Trophoblast cell (in vitro differentiated cells and primary cell): ENCODE results near the gene THSD4.
A peak's percentile ranks its signal among the peaks of the same experiment; 100 is the strongest.

ENCODE experiments used
- DNase-seq, 2 donors: peaks; one replicate each; pipeline ENCODE4 v3.0.0-alpha.2; 2016
- H2AFZ ChIP-seq: 2 replicates; pipeline ENCODE4 v1.6.1; 2013; ENCODE audit warnings: low read length, moderate library complexity, mild to moderate bottlenecking; ENCODE audit not compliant: insufficient read depth, poor library complexity
- H2AK5ac ChIP-seq: 2 replicates; pipeline ENCODE4 v1.6.1; 2013; ENCODE audit warnings: mild to moderate bottlenecking, low read length
- H2BK120ac ChIP-seq: 2 replicates; pipeline ENCODE4 v1.6.1; 2013; ENCODE audit warnings: low read length, mild to moderate bottlenecking, moderate library complexity; ENCODE audit not compliant: insufficient read depth, poor library complexity
- H2BK12ac ChIP-seq: 2 replicates; pipeline ENCODE4 v1.6.1; 2013; ENCODE audit warnings: mild to moderate bottlenecking, low read length, moderate library complexity
- H2BK5ac ChIP-seq: 2 replicates; pipeline ENCODE4 v1.6.1; 2013; ENCODE audit warnings: low read length, low read depth, moderate library complexity, mild to moderate bottlenecking; ENCODE audit not compliant: poor library complexity
- H3K14ac ChIP-seq: 2 replicates; pipeline ENCODE4 v1.6.1; 2013; ENCODE audit warnings: mild to moderate bottlenecking, low read length
- H3K18ac ChIP-seq: 2 replicates; pipeline ENCODE4 v1.6.1; 2013; ENCODE audit warnings: mild to moderate bottlenecking, low read length
- H3K23ac ChIP-seq: 2 replicates; pipeline ENCODE4 v1.6.1; 2013; ENCODE audit warnings: low read length
- H3K27ac ChIP-seq: 2 replicates; pipeline ENCODE4 v1.5.1; 2013; ENCODE audit warnings: low read depth, mild to moderate bottlenecking, inconsistent platforms, low read length, moderate library complexity
- H3K27me3 ChIP-seq: 2 replicates; pipeline ENCODE4 v1.6.1; 2013; ENCODE audit warnings: inconsistent platforms, mild to moderate bottlenecking, low read length, moderate library complexity; ENCODE audit not compliant: insufficient read depth
- H3K36me3 ChIP-seq, 2 experiments: 1 replicate in 1 of 2; 2 replicates in 1 of 2; pipeline ENCODE4 v1.6.1; 2013; ENCODE audit warnings: low read length in 2 of 2, mild to moderate bottlenecking in 2 of 2, moderate library complexity in 1 of 2; ENCODE audit not compliant: insufficient read depth in 2 of 2, control insufficient read depth in 1 of 2
- H3K4ac ChIP-seq: 2 replicates; pipeline ENCODE4 v1.6.1; 2013; ENCODE audit warnings: low read depth, mild to moderate bottlenecking, low read length, moderate library complexity
- H3K4me1 ChIP-seq, 2 experiments: 1 replicate in 1 of 2; 2 replicates in 1 of 2; pipeline ENCODE4 v1.6.1; 2013; ENCODE audit warnings: low read length in 2 of 2, mild to moderate bottlenecking in 2 of 2, moderate library complexity in 1 of 2; ENCODE audit not compliant: insufficient read depth in 2 of 2, control insufficient read depth in 1 of 2
- H3K4me2 ChIP-seq: 2 replicates; pipeline ENCODE4 v1.6.1; 2013; ENCODE audit warnings: inconsistent platforms, mild to moderate bottlenecking, low read length, moderate library complexity
- H3K4me3 ChIP-seq: 2 replicates; pipeline ENCODE4 v1.5.1; 2013; ENCODE audit warnings: mild to moderate bottlenecking, low read depth, low read length, inconsistent platforms
- H3K79me1 ChIP-seq: one replicate; pipeline ENCODE4 v1.6.1; 2013; ENCODE audit warnings: low read length
- H3K79me2 ChIP-seq: 2 replicates; pipeline ENCODE4 v1.6.1; 2013; ENCODE audit warnings: low read length, mild to moderate bottlenecking; ENCODE audit not compliant: control insufficient read depth, insufficient read depth, poor library complexity
- H3K9ac ChIP-seq: 2 replicates; pipeline ENCODE4 v1.6.1; 2013; ENCODE audit warnings: mild to moderate bottlenecking, low read length
- H3K9me3 ChIP-seq: 2 replicates; pipeline ENCODE4 v1.6.1; 2013; ENCODE audit warnings: low read depth, mild to moderate bottlenecking, control low read depth, inconsistent platforms, low read length; ENCODE audit not compliant: insufficient read depth
- H4K12ac ChIP-seq: 2 replicates; pipeline ENCODE4 v1.6.1; 2013; ENCODE audit warnings: low read depth, mild to moderate bottlenecking, low read length, moderate library complexity
- H4K8ac ChIP-seq: 2 replicates; pipeline ENCODE4 v1.6.1; 2013; ENCODE audit warnings: low read depth, mild to moderate bottlenecking, low read length, moderate library complexity
- H4K91ac ChIP-seq: one replicate; pipeline ENCODE4 v1.6.1; 2013; ENCODE audit warnings: low read depth, mild to moderate bottlenecking, low read length, moderate library complexity
- WGBS: extraction: QIAGEN DNeasy Blood & Tissue Kit; methylation state at CpG from one replicate; pipeline ENCODE4 v1.1.7; 2013; ENCODE audit warnings: missing lambda C conversion rate; ENCODE audit not compliant: insufficient read length, insufficient coverage; ENCODE audit errors: extremely low coverage; 5-methylcytosine and 5-hydroxymethylcytosine counted together

THSD4 gene

DNA sequence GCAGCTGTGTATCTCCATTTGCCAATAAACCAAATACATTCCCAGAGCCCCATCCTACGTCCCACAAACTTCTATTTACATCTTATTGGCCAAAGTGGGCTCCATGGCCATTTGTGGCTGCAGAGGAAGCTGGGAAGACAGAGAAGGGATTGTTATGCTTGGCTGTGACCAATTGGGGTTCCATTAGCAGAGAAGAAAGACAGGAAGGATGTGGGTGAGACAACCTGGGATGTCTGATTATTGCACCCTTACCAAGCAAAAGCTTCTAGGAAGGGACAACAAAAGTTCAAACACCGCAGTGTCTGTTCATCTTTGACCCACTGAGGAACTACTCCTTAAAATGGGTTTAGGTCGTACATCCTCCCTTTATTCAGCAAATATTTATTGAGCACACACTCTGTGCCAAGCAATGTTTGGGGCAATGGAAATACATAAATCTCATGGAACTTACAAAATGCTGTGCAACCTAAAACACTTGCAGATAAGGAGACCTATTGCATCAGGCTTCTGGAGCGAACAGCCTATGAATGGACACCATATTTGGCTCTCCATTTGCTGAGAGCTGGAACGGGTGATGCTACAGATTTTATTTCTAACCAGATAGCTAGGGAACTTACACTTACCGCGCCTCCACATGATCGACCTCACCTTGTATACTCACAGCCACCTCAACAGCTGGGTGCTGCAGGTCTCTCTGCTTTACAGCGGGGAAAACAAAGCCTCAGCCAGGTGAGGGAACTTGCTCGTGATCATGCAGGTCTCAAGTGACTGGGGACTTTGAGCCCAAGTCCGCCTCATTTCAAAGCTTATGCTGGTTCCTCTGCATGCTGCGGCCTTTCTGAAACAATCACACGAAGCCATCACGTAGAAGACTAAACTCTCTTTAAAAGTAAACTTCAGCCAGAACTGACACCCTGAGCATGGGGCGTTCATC lies 673.6 kb downstream of the THSD4 start:
- Histone ChIP-seq H3K27me3 (no peaks in the 10 kb centered on the region), H3K27ac (no peak overlapping the region), H3K23ac (no peak overlapping the region), H3K4me2 (no peak overlapping the region), H3K4me3 (no peak overlapping the region), H2BK5ac (no peak overlapping the region), H2BK12ac (no peak overlapping the region), H3K9ac (no peak overlapping the region), H4K91ac (no peak overlapping the region), H4K8ac (no peak overlapping the region), H2AFZ (no peak overlapping the region), H3K18ac (no peak overlapping the region), H2AK5ac (no peak overlapping the region), H2BK120ac (no peak overlapping the region), H3K79me1 (peaks cover 6% of the 10 kb centered on the region), H3K9me3 (peaks cover 3% of the 10 kb centered on the region), H3K4me1 (peaks cover 5 to 12% of the 10 kb centered on the region in 2 experiments), H3K79me2 (peaks cover 1% of the 10 kb centered on the region), H4K12ac (no peak overlapping the region), H3K36me3 (no peaks in the 10 kb centered on the region), H3K4ac (no peak overlapping the region), H3K14ac (no peak overlapping the region)
- peak in 1 of 2 donors; percentile 19 for DNase-seq
- no CpG with 5 or more reads among the region's 15 CpGs for WGBS

DNA sequence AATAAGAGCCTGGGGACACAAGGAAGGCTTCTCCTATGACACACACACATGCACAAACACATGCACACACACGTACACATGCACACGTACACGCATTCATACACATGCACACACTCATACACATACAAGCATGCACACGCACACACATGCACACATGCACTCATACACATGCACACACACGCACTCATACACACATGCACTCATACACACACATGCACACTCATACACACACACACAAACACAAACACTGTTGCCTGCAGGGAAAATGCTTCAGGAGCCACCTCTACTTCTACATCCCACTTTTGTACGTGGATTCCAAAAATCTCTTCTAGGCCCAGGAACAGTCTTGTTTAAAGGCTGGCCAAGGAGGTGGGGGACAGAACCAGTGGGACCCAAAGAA lies 674.3 kb downstream of the THSD4 start:
- no peak overlapping the region for H4K8ac ChIP-seq
- DNase-seq: no peak
- no peak overlapping the region for H3K4me2 ChIP-seq
- H3K23ac ChIP-seq: no peak overlapping the region
- no peak overlapping the region for H4K91ac ChIP-seq
- H3K4ac ChIP-seq: no peak overlapping the region
- H3K18ac ChIP-seq: no peak overlapping the region
- peak overlapping the region; percentile 16 for H3K4me3 ChIP-seq
- H3K9ac ChIP-seq: no peak overlapping the region
- H3K27ac ChIP-seq: no peak overlapping the region
- H3K79me2 ChIP-seq: peaks cover 1% of the 10 kb centered on the region
- H3K4me1 ChIP-seq: peaks cover 5 to 12% of the 10 kb centered on the region in 2 experiments
- WGBS: no CpG with 5 or more reads among the region's 6 CpGs
- H2BK120ac ChIP-seq: no peak overlapping the region
- H2AFZ ChIP-seq: no peak overlapping the region
- peaks cover 6% of the 10 kb centered on the region for H3K79me1 ChIP-seq
- no peak overlapping the region for H4K12ac ChIP-seq
- H3K9me3 ChIP-seq: peaks cover 3% of the 10 kb centered on the region
- no peak overlapping the region for H2BK12ac ChIP-seq
- no peaks in the 10 kb centered on the region for H3K36me3 ChIP-seq
- H3K27me3 ChIP-seq: no peaks in the 10 kb centered on the region
- no peak overlapping the region for H2BK5ac ChIP-seq
- H3K14ac ChIP-seq: no peak overlapping the region
- no peak overlapping the region for H2AK5ac ChIP-seq

DNA sequence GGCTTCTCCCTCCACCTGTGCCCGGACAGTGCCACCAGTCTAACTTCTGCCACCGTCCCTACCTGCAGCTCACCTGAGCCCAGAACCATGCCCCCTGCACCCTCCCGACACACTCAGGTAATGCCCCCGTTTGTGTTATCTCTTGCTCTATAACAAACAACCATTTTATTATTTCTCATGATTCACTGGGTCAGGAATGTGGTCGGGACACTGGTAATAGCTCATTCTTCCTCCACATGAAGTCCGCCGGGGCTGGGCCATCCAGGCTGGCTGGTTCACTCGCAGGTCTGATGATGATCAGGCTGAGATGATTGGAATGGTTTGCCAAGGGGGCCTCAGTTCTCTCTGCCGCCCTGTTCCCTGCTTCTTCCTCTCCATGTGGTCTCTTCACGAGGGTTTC lies 674.8 kb downstream of the THSD4 start:
- Histone ChIP-seq H3K23ac (no peak overlapping the region), H3K4me1 (peaks cover 5 to 12% of the 10 kb centered on the region in 2 experiments), H4K12ac (no peak overlapping the region), H3K4me3 (no peak overlapping the region), H3K4me2 (no peak overlapping the region), H3K79me2 (peaks cover 1% of the 10 kb centered on the region), H4K91ac (no peak overlapping the region), H4K8ac (no peak overlapping the region), H3K18ac (no peak overlapping the region), H3K27ac (no peak overlapping the region), H2BK120ac (no peak overlapping the region), H2BK12ac (no peak overlapping the region), H2BK5ac (no peak overlapping the region), H2AK5ac (no peak overlapping the region), H3K27me3 (no peaks in the 10 kb centered on the region), H3K79me1 (peaks cover 6% of the 10 kb centered on the region), H3K9ac (no peak overlapping the region), H3K14ac (no peak overlapping the region), H2AFZ (no peak overlapping the region), H3K4ac (no peak overlapping the region), H3K9me3 (peaks cover 3% of the 10 kb centered on the region), H3K36me3 (no peaks in the 10 kb centered on the region)
- DNase-seq: peak; percentile 80 to 82
- no CpG with 5 or more reads among the region's 10 CpGs for WGBS

DNA sequence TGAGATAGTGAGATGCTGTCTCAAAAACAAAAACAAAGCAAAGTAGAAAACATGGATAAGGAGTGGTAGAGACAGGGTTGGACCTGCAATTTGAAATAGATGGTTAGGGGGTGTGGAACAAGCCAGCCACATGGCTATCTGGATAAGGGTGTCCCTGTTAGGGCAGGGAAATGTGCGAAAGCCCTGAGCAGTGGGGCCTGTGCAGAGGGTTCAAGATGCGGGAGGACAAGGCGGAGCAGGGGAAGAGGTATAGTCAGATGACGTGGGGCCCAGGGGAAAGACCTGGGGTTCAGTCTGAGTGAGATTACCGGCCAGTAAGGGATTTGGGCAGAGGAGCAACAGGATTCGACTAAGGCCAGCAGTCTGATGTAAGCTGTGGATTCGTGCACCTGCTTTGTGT lies 676.7 kb downstream of the THSD4 start:
- Histone ChIP-seq H2AK5ac (peak overlapping the region; percentile 81), H2BK12ac (peak overlapping the region; percentile 30), H3K4me1 (peaks cover 5 to 12% of the 10 kb centered on the region in 2 experiments), H3K18ac (no peak overlapping the region), H4K91ac (no peak overlapping the region), H2AFZ (no peak overlapping the region), H3K4ac (no peak overlapping the region), H4K8ac (no peak overlapping the region), H3K4me3 (no peak overlapping the region), H3K23ac (no peak overlapping the region), H3K9ac (no peak overlapping the region), H3K79me1 (peaks cover 6% of the 10 kb centered on the region), H3K27me3 (no peaks in the 10 kb centered on the region), H3K36me3 (no peaks in the 10 kb centered on the region), H3K4me2 (no peak overlapping the region), H2BK120ac (peak overlapping the region; percentile 15), H3K14ac (peak overlapping the region; percentile 71), H3K79me2 (peaks cover 1% of the 10 kb centered on the region), H3K27ac (no peak overlapping the region), H4K12ac (no peak overlapping the region), H3K9me3 (peaks cover 3% of the 10 kb centered on the region), H2BK5ac (no peak overlapping the region)
- no peak for DNase-seq
- WGBS: no CpG with 5 or more reads among the region's 7 CpGs
